WTC11 (cell line): ENCODE results near the gene RREB1.

Experiments
- E2F4 ChIP-seq: sonication (generic); formaldehyde crosslinking; IDR thresholded peaks from 2 replicates; pipeline ENCODE4 v1.8.1; 2022; ENCODE audit warnings: low read depth, mild to moderate bottlenecking, moderate library complexity, missing genetic modification reagents, borderline replicate concordance
- FOXP1 ChIP-seq: sonication (generic); formaldehyde crosslinking; IDR thresholded peaks from 2 replicates; pipeline ENCODE4 v1.8.0; 2022; ENCODE audit warnings: missing genetic modification reagents, mild to moderate bottlenecking, moderate library complexity, borderline replicate concordance
- USF2 ChIP-seq: sonication (generic); formaldehyde crosslinking; IDR thresholded peaks from 2 replicates; pipeline ENCODE4 v1.8.1; 2023; ENCODE audit warnings: mild to moderate bottlenecking, missing genetic modification reagents, moderate library complexity
- ZNF121 ChIP-seq: sonication (generic); formaldehyde crosslinking; IDR thresholded peaks from 2 replicates; pipeline ENCODE4 v1.8.0; 2023; ENCODE audit warnings: missing genetic modification reagents

GRCh38 chr6:7067305-7067704 is 40.5 kb upstream of the RREB1 start:
- TF ChIP-seq E2F4 (CRISPR knock-in tag) (no peak), ZNF121 (CRISPR knock-in tag) (no peak), USF2 (CRISPR knock-in tag) (no peak), FOXP1 (no peak)
